Measurements from ENCODE around the gene IGSF6.

DNA sequence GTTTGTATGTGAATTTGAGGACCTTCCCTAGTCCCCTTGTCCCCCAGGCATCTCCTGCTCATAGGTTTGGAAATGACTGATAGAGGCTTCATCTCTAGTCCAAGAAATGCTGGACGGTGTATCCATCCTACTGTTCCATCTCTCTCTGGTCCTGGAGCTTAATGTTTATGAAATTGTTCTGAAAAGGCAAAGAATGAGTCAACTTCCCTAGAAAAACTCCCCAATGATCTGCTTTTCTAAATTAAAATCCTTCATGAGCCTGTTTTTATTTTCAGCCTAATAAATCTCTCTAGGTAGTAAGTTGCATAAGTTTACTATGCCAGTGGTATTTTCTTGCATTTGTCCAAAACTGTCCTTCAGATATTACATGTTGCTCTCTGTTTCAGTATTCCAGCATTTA, 2.1 kb upstream of the IGSF6 start:
- TF ChIP-seq, protein P1, sequence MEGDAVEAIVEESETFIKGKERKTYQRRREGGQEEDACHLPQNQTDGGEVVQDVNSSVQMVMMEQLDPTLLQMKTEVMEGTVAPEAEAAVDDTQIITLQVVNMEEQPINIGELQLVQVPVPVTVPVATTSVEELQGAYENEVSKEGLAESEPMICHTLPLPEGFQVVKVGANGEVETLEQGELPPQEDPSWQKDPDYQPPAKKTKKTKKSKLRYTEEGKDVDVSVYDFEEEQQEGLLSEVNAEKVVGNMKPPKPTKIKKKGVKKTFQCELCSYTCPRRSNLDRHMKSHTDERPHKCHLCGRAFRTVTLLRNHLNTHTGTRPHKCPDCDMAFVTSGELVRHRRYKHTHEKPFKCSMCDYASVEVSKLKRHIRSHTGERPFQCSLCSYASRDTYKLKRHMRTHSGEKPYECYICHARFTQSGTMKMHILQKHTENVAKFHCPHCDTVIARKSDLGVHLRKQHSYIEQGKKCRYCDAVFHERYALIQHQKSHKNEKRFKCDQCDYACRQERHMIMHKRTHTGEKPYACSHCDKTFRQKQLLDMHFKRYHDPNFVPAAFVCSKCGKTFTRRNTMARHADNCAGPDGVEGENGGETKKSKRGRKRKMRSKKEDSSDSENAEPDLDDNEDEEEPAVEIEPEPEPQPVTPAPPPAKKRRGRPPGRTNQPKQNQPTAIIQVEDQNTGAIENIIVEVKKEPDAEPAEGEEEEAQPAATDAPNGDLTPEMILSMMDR (IDR thresholded peaks at IDR 0.05): no peak
- TF ChIP-seq POLR2A (IDR thresholded peaks at IDR 0.05): no peak
